HG02840 (cell line): ENCODE results near the gene FRS3.

Experiments used
- ATAC-seq: cut with Tn5 transposase; IDR thresholded peaks from one replicate; pipeline ENCODE4 v1.9.1; 2021; ENCODE audit warnings: mild to moderate bottlenecking, moderate library complexity, moderate number of reproducible peaks; ENCODE audit not compliant: unreplicated experiment, low FRiP score

Gene FRS3

DNA sequence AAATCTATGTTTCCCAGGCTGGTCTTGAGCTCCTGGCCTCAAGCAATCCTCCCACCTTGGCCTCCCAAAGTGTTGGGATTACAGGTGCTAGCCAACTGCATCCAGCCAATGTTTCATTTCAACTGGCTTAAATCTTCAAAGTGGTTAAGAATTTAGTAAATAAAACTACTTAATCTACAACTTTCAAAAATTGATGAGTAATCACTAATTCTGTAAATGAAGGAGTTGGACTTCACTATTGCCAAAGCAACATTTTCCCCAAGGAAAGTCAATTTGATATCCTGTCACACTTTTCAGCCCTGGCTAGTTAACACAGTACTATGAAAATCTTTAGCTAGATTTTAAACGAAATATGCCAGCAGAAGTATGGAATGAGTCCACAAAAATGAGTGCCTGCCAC lies 11.6 kb upstream of the FRS3 start:
- ATAC-seq, result no peak

DNA sequence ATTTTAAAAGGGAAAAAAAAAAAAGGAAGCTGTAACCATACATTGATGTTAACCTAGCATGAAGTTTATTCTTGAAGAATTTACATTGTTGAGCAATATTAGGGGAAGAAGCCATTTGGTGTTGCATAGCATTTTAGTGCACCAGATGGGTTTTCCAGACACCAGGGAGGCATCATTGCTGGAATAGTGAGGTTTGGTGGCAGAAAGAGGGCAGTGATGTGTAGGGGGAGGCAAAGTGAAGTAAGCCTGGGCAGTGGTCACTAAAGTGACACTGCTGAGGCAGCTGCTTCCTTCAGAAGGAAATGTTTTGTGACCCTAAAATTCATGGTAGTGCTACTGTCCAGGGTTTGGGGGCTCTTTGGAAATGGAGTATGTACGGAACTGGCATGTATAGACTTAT lies 10.3 kb upstream of the FRS3 start:
- no peak for ATAC-seq

DNA sequence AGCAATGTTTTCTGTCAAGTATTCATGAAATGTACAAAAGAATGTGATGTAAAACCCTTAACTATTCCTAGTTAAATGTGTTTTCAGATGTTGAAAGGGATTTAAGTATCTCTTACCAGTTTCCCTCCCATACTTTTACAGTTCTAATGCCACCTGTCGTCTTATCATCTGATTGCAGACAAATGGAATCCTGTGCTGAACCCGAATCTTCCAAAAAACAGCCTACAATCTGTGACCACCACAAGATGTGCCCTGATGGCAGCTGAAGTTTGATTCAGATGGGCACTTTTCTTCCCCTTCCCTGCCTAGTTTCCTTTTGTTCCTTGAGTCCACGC lies 9.7 kb upstream of the FRS3 start:
- no peak for ATAC-seq

DNA sequence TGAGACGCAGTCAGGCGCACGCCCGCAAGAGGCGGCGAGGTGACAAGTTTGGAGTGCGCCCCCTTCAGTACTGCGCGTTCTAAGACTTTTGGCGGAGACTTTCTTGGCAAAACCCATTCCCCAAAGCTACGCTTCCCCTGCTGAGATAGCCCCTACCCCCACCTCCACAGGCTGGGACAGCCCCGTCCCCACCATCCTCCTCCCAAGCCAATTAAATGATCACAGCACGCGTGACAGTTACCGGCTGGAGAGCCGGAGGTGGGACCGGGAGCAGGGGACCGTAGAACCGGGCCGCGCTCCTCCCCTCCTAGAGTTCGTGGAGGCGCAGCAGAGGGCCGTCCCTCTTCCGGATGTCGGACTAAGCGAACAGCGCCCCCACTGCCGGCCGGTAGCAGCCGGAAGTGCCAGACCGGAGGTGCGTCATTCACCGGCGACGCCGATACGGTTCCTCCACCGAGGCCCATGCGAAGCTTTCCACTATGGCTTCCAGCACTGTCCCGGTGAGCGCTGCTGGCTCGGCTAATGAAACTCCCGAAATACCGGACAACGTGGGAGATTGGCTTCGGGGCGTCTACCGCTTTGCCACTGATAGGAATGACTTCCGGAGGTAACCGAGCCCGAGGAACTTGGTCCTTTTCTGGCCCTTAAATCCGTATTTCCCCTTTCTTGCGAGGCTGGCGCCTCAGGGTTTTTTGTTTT lies 7.7 kb upstream of the FRS3 start, which contains the start of gene TOMM6:
Gene TOMM6 (plus strand): TSS at position 476 of the 699 bp plus-strand sequence. CDS start 4 bp downstream, at position 480.
- ATAC-seq, result peak; percentile 82

DNA sequence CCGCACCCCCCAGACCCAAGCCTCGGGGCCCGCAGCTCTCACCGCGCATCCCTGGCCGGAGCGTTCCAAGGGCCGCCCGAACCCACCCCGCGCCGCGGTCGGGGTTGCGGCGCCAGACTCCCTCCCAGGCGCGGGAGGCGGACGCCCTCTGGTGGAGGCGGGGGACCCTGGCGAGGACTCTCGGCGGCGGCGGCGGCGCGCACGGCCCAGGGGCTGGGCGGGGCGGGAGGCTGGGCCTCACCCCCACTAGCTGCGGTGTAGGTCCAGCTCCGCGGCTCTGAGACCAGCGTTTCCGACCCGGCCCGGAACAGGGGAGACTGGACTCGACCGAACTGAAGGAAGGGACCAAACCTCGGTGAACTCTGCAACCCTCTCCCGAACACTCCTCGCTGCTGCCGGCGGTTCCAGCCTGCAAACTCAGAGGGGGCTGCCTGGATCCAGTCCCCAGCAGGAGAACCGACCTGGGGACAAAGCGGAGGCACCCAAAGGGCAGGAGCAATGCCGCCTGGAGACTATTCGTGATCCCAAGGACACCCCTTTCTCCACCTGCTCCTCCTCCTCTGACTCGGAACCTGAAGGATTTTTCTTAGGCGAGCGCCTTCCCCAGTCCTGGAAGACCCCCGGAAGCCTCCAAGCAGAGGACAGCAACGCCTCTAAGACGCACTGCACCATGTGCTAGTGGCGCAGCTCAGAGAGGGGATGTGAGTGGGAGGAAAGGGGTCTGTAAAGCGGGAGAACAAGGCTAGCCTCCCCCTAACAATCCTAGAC lies 6.9 kb upstream of the FRS3 start:
- ATAC-seq, result peak; percentile 52

DNA sequence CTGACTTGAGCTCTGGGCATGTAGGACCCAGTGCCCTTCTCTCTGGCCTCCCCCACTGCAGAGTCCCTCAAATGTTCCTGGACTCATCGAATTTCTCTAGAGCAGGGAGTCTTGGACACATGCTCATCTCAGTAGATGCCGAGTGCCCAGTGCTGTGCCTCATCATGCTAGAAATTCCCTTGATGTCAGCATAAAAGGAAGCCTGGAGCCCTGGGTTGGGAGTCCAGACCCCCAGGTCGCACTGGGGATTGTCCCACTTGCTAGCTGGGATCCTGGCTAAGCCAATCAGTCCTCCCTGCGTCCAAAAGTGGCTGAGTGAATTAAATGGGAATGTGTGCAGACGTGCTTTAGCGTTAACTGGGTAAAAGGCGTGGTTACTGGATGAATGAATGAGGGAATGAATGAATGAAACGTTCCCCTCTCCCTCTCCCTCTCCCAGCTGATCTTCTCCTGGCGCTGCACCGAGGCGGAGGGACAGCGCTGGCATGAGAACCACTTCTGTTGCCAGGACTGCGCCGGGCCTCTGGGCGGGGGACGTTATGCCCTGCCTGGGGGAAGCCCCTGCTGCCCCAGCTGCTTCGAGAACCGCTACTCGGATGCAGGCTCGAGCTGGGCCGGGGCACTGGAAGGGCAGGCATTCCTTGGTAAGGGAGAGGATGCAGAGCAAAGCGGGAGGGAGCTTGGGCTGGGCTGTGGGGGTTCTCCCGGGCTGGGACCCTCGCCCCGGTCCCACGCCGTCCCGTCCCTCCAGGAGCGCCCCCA lies 6.2 kb upstream of the FRS3 start:
- ATAC-seq, result no peak

DNA sequence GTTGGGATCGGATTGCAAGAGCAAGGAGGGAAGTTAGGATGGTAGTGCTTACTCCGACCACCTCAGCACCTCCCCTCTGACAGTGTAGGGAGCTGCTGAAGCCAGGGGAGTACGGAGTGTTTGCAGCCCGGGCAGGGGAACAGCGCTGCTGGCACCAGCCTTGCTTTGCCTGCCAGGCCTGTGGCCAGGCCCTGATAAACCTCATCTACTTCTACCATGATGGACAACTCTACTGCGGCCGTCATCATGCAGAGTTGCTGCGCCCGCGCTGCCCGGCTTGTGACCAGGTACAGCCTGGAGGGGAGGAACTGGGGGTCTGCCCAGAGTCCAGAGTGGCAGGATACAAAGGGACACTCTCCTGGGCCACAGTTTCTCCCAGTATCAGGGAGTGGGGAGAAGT lies 5.6 kb upstream of the FRS3 start:
- ATAC-seq, result no peak

DNA sequence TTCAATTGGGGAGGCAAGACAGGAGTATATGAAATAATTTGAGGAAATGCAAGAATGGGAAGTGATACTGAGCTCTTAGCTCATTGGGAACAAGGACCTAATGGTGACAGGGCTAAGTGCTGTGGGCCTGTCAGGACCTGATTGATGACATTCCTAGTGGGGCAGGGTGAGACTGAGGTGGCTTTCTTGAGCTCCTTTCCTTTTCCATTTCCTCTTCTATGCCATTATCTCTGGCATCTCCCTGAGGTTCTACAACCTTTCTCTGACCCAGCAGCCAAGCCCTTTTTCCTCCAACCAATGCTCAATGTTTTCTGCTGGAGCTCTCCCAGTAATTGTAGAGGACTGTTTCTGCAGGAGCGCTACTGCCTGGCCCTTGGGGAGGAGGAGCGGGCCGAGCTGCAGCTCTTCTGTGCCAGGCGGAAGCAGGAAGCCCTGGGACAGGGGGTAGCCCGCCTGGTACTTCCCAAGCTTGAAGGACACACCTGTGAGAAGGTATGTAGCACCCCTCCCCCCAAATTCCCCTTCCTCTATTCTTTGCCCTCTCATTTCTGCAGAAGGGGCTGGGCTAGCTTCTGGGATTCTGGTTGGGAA lies 5.0 kb upstream of the FRS3 start:
- ATAC-seq, result no peak

DNA sequence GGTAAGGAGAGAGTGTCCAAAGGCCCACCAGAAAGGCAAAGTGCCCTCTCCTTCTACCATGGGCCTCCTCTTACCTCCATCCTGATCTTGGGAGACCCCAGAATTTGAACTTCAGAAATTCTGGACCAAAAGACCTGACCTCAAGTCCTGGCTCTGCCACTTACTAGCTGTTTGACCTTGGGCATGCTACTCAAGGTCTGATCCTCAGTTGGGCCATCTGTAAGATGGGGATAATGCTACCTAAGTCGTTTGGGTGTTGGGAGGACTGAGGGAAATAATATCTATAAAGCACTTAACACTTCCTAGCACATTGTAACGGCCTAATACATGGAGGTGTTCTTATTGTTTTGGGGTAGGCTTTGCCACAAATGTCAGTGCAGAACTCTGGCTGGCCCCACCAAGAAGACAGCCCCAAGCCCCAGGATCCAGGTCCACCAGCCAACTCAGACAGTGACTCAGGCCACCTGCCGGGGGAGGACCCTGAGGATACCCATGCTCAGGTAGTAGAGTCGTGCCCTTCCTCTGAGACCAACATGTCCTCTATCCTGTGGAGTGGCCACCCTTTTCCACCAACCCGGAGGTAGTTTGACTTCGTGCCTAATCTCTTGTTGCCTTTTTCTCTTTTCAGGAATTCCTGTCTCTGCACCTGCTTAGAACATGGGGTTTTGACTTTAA lies 3.5 kb upstream of the FRS3 start:
- ATAC-seq, result no peak

DNA sequence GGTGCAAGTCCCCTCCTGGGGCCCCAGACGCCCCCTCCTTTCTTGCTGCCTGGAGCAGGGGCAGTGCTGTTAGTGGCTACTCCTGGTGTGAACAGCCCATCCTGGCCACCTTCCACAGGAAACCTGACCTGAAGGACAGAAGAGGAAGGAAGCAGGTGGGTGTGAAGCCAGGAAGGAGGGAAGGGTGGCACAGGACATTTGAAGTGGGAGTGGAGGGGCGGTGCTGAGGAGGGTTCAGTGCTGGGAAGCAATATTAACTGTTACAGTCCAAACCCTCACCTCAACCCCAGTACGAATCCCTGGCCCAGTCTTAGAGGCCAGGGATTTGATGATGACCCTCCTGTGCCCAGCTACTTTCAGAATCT lies 1.6 kb upstream of the FRS3 start:
- no peak for ATAC-seq

DNA sequence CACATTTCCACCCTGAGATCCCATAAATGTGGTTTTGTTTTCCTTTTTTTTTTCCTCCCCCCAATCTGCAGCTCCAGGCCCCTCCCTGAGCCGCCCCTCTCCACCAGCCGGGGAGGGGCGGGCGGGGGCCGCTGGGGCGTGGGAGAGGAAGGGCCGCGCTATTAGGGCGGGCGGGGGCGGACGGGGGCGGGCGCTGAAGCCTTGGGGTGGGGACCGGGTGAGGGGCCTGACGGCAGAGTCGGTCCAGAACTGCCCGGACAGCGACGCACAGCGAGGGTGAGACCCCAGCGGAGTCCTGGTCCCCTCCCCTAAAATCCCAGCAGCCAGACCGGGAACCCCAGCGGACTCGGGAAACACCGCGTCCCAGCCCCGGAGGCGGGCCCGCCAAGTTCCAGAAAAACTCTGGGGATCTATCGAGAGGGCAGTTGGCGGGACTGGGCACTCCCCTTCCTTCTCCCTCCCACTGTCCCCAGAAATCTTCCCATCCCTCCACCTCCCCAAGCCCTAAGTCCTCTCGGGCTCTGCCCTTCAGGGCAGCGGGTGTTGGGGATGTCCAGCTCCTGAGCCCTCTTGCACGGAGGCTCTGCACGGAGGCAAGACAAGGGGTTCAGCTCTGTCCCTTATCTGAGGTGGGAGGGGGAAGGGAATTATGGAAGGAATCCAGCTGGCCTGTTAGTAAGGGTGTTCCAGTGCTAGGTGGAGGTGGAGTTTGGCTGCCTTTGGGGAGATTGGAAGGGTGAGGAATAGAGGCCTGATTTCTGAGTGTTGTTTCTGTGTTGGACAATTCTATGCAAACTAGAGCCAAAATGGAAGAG lies 1.1 kb upstream of the FRS3 start, which contains the start of gene PRICKLE4:
Gene PRICKLE4 (plus strand): TSS at position 232 of the 815 bp plus-strand sequence. CDS start 2,692 bp downstream, outside the sequence.
- no peak for ATAC-seq

DNA sequence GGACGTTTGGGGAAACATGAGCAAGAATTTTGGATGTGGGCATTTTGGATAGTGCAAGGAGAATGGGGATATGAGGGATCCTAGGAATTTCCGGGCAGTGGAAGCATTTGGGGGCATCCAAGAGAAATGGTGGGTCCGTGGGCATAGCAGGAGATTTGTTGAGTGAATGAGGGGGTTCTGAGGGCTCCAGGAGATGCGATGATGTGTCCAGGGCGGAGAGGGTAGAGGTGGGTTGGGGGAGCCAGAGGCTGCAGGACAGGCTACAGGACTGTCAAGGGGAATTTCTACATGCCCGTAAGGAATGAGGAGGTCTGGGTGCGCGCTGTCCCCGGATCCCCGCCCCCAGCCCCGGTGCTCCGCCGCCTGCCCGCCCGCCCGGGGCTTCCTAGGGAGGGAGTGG lies 364 bp downstream of the FRS3 start:
- peak; percentile 20 for ATAC-seq

DNA sequence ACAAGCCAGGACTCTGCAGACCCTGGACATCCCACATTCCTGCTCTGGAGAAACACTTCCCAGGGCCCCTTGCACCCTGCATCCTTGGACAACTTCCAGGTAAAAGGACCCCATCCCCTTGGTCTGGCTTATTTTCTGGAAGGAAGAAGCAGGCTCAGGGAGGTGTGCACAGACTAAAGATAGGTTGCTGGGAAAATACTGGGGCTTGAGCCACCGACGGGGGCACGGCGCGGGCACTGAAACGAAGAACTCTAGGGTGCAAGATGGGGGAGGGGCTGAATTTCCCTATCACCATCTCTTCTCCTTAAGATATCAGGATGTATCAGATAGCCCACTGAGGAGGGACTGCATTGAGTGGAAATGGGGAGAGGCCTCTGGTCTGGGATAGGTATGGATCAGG lies 805 bp downstream of the FRS3 start:
- ATAC-seq, result no peak

DNA sequence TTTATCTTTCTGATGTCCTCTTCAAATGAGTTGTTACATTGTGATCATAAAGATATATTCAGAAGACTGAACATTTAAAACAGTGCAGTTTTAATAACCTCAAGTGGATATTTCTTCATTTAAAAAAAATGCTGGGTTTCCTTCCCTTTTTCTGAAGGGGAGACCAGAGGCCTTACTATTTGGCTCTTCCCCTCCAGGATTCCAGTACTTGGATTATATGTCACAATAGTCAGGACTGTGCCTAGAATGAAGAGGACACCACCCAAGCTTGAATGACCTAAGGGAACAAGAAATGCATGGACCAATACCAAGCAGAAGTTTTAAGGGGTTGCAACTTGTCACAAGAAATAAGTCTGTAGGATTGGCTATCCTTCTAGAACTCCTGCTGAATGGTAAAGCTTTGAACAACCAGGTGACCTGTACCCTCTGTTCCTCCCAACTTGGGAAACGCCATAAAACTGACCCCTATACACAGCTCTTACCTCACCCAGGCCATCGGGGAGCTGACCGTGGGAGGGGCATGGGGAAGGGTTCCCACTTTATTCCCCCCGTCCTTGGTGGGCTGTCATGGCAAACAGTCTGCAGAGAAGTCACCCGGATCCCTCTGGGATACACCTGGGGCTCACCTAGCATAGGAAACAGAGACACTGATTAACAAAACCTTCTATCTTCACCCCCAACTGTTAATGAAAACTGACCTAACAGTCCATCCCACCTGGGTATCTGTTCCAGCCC lies 2.0 kb downstream of the FRS3 start:
- no peak for ATAC-seq

DNA sequence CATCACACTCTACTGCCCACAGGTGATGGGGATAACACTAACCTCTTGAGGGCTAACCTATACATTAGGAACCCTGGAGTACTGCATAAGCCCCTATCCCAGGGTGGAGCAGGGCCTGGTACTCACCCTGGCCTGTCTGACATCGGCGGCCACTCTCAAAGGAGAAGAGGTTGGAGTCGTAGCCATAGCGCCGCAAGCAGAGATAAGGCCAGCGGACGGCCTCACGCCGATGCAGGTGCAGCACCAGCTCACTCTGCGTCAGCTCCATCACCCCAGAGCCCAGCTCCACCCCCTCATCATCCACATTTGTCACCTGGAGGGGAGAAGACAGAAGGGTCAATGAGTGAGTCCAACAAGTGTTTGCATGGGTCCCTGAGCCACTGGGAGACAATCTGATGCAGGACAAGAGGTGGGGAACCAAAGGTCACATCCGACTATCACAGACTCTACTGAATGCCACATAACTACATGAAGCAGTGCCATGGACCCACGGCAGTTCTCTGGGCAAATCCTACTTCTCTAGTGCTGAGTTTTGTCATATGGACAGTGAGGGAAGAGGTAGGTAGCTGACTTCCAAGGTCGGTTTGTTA lies 4.3 kb downstream of the FRS3 start:
- no peak for ATAC-seq

DNA sequence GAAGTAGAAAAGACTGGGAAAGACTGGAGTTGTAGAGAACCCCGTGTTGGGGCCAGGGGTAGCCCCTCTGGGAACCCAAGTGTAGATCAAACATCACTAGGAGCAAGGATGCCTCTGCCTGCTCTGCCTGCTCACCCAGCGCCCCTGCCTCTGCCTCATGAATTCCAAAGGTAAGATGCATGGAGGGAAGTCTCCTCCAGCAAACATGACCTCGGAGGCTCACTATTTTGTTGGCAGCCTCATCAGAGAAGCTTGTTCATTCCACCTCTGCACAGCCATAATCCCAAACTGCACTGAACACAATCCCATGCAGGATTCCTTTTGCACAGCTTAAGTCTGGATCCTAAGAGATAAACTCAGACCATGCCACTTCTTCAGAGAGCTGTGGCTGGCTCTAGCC lies 4.9 kb downstream of the FRS3 start:
- no peak for ATAC-seq

DNA sequence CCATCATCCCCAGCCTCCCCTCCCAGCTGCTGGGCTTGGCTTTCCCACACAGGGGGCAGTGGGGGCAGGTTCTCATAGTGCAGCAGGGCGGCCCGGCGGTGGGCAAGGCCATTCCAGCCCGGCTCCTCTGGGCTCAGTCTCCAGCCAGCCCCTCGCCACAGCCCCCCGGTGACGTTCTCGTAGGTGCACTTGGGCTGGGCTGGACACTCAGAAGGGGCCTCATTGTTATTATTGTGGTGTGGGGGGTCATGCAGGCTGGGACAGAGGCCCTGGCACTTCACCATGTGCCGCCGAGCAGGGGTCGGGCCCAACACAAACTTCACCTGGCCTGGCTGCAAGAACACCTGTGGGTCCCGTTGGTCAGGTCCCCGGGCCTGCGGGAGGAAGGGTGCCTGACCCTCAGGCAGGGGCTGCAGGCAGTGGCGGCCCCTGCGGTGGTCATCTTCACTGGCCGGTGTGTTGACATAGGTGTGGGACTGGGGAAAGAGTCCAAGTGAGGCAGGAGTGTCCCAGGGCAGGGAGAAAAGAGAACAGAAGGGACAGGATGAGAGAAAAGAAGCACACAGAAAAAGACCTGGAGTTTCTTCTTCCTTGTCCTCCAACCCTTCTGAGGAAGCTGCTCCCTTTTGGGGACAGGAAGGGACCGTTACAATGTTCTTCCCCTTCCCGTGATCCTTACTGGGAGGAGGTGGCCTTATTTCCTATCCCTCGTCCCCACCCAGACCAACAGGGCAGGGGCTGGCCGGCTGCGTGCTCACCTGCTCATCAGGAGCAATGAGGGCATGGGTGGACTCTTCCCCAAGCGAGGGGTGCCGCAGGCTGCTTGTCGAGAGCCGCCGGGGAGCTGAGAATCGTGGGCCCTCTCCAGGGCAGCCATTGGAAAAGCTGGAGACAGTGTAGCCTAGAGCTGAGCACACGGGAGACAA lies 8.4 kb downstream of the FRS3 start:
- no peak for ATAC-seq
